Skin epidermis (tissue), 12 donors: ENCODE results near the gene CST4.
"Not testable (repeated sequence)": the region's sequence is repeated elsewhere in the genome, so short reads cannot be mapped to it uniquely, and the experiment has no call there.

Experiments used
- H3K27ac ChIP-seq, 21 experiments: fragments of 200-600 bp; sonication (generic) in 11 of 21; one replicate each; pipeline ENCODE4 v1.5.0; 2020; ENCODE audit warnings: mild to moderate bottlenecking in 3 of 21, inconsistent platforms in 2 of 21, moderate library complexity in 2 of 21
- H3K4me3 ChIP-seq, 7 experiments: fragments of 200-600 bp; sonication (generic) in 2 of 7; one replicate each; pipeline ENCODE4 v1.5.0; 2020; ENCODE audit warnings: inconsistent platforms in 2 of 7, mild to moderate bottlenecking in 2 of 7, moderate library complexity in 1 of 7

The CST4 gene

GRCh38 chr20:23690581-23690980 is 1.7 kb upstream of the CST4 start:
- H3K4me3 ChIP-seq: no peak overlapping the region

GRCh38 chr20:23689399-23689690 is 507 bp upstream of the CST4 start:
- Histone ChIP-seq H3K27ac (no peak overlapping the region), H3K4me3 (no peak overlapping the region)

More at GRCh38 chr20:23690581-23690980, 1.7 kb upstream of the CST4 start:
- H3K27ac ChIP-seq: no peak overlapping the region

- H3K27ac ChIP-seq: no peak overlapping the region
These were observed 852 bp downstream of the CST4 start for GRCh38 chr20:23687986-23688385.

GRCh38 chr20:23686046-23686750 is 2.6 kb downstream of the CST4 start:
- Histone ChIP-seq H3K4me3 (no peak overlapping the region), H3K27ac (no peak overlapping the region)

More at GRCh38 chr20:23687986-23688385, 852 bp downstream of the CST4 start:
- H3K4me3 ChIP-seq: no peak overlapping the region

- H3K27ac ChIP-seq, H3K4me3 ChIP-seq: not testable (repeated sequence)
These were observed 3.3 kb downstream of the CST4 start for GRCh38 chr20:23685529-23685896.

GRCh38 chr20:23684261-23684660 is 4.6 kb downstream of the CST4 start:
- H3K4me3 ChIP-seq: no peak overlapping the region
- H3K27ac ChIP-seq: no peak overlapping the region

- Histone ChIP-seq H3K4me3 (no peak overlapping the region), H3K27ac (no peak overlapping the region)
These were observed 5.0 kb downstream of the CST4 start for GRCh38 chr20:23683807-23684206.

GRCh38 chr20:23683281-23683680 is 5.6 kb downstream of the CST4 start:
- H3K27ac ChIP-seq: no peak overlapping the region
- no peak overlapping the region for H3K4me3 ChIP-seq

- no peak overlapping the region for H3K4me3 ChIP-seq
- H3K27ac ChIP-seq: no peak overlapping the region
These were observed 8.7 kb downstream of the CST4 start for GRCh38 chr20:23680146-23680545.

- Histone ChIP-seq H3K4me3 (no peak overlapping the region), H3K27ac (no peak overlapping the region)
These were observed 9.4 kb downstream of the CST4 start for GRCh38 chr20:23679133-23680092.

- H3K4me3 ChIP-seq: no peak overlapping the region
- H3K27ac ChIP-seq: no peak overlapping the region
These were observed 15.6 kb downstream of the CST4 start for GRCh38 chr20:23673209-23673608.

GRCh38 chr20:23672158-23672557 is 16.7 kb downstream of the CST4 start:
- H3K27ac ChIP-seq: no peak overlapping the region

GRCh38 chr20:23671479-23671878 is 17.4 kb downstream of the CST4 start:
- Histone ChIP-seq H3K27ac (no peak overlapping the region), H3K4me3 (no peak overlapping the region)

More at GRCh38 chr20:23672158-23672557, 16.7 kb downstream of the CST4 start:
- H3K4me3 ChIP-seq: no peak overlapping the region

GRCh38 chr20:23670361-23670760 is 18.5 kb downstream of the CST4 start:
- Histone ChIP-seq H3K4me3 (no peak overlapping the region), H3K27ac (no peak overlapping the region)

- H3K4me3 ChIP-seq: no peak overlapping the region
- H3K27ac ChIP-seq: no peak overlapping the region
These were observed 19.0 kb downstream of the CST4 start for GRCh38 chr20:23669866-23670265.

GRCh38 chr20:23669327-23669726 is 19.5 kb downstream of the CST4 start:
- Histone ChIP-seq H3K27ac (no peak overlapping the region), H3K4me3 (no peak overlapping the region)

- Histone ChIP-seq H3K4me3 (no peak overlapping the region), H3K27ac (no peak overlapping the region)
These were observed 20.3 kb downstream of the CST4 start for GRCh38 chr20:23668477-23668951.

GRCh38 chr20:23667666-23668065 is 21.2 kb downstream of the CST4 start:
- Histone ChIP-seq H3K4me3 (no peak overlapping the region), H3K27ac (no peak overlapping the region)

- no peak overlapping the region for H3K27ac ChIP-seq
These were observed 22.1 kb downstream of the CST4 start for GRCh38 chr20:23666698-23667097.

GRCh38 chr20:23666189-23666588 is 22.6 kb downstream of the CST4 start:
- H3K27ac ChIP-seq: no peak overlapping the region
- H3K4me3 ChIP-seq: no peak overlapping the region

More at GRCh38 chr20:23666698-23667097, 22.1 kb downstream of the CST4 start:
- no peak overlapping the region for H3K4me3 ChIP-seq

- Histone ChIP-seq H3K27ac (no peak overlapping the region), H3K4me3 (no peak overlapping the region)
These were observed 23.9 kb downstream of the CST4 start for GRCh38 chr20:23664954-23665353.
